GM12872 (cell line): ENCODE results near the gene SLC8A1.

Experiments
- TF ChIP-seq, protein P1 (sequence below): IDR thresholded peaks from 3 replicates; pipeline ENCODE4 v1.5.1; 2011; ENCODE audit warnings: low read depth, mild to moderate bottlenecking, low read length, moderate library complexity; ENCODE audit not compliant: insufficient read depth

Gene SLC8A1

DNA sequence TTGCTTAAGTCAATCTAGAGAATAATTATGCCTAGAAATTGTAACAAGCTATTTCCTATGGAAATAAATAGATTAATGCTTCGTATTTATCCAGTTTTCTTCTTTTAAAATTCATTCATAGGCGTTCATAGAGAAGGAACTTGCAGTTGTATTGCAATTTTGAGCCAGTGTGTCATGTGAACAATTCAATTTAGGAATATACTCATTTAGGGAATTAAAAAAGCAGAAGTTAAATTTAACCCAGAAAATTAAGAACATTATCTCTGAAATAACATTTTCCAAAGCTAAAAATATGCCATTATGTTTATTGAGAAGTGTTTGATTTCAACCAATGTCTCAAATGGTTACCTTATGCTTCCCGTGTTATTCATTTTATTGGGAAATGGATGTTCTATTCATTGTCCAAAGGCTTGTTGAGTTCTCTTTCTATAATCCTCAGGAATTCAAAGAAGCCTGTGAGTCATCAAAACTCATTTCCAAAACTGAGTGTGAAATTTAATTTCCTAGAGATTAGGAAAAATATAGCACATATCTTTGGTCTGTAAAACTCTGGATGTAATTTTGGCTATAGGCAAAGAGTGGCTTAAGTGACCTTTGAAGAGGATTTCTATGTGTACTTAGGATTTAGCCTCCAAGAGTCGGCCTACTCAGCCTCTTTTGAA lies 99.7 kb downstream of the SLC8A1 start:
- TF ChIP-seq, protein P1, sequence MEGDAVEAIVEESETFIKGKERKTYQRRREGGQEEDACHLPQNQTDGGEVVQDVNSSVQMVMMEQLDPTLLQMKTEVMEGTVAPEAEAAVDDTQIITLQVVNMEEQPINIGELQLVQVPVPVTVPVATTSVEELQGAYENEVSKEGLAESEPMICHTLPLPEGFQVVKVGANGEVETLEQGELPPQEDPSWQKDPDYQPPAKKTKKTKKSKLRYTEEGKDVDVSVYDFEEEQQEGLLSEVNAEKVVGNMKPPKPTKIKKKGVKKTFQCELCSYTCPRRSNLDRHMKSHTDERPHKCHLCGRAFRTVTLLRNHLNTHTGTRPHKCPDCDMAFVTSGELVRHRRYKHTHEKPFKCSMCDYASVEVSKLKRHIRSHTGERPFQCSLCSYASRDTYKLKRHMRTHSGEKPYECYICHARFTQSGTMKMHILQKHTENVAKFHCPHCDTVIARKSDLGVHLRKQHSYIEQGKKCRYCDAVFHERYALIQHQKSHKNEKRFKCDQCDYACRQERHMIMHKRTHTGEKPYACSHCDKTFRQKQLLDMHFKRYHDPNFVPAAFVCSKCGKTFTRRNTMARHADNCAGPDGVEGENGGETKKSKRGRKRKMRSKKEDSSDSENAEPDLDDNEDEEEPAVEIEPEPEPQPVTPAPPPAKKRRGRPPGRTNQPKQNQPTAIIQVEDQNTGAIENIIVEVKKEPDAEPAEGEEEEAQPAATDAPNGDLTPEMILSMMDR: no peak

DNA sequence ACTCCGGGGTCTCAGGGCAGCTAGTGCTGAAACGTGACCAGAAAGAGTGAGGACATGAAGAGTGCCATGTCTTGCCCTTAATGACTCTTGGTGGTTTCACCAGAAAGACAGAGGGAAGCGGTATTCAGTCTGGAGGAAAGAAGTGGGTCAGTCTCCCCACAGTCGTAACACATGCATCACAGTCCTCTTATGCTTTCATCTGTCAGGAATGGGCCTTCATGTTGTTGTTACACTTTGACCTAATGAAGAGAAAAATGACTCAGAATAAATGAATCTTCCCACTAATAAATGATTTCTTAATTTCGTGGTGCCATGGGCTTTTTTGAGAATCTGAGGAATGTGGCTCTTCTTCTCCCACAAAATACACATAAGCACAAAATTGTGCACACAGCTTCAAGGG lies 103.2 kb downstream of the SLC8A1 start:
- TF ChIP-seq, protein P1: no peak

DNA sequence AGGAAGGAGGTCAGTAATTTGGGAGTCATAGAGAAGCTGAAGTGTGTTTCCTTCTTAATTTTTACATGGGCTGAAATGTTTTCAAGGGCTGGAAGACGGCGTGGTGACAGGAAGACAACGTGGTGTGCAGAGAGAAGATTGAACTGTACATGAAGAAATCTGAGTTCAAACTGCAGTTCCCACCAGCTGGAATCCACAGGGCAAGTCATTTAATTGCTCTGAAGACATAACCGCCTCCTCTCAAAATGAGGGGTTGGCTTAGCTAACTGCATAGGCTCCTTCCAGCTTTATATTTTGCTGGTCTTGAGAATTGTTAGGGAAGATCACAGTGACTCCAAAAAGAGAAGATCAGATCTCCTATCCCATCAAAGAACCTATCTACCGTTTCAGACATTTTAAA lies 103.9 kb downstream of the SLC8A1 start:
- TF ChIP-seq, protein P1: no peak

DNA sequence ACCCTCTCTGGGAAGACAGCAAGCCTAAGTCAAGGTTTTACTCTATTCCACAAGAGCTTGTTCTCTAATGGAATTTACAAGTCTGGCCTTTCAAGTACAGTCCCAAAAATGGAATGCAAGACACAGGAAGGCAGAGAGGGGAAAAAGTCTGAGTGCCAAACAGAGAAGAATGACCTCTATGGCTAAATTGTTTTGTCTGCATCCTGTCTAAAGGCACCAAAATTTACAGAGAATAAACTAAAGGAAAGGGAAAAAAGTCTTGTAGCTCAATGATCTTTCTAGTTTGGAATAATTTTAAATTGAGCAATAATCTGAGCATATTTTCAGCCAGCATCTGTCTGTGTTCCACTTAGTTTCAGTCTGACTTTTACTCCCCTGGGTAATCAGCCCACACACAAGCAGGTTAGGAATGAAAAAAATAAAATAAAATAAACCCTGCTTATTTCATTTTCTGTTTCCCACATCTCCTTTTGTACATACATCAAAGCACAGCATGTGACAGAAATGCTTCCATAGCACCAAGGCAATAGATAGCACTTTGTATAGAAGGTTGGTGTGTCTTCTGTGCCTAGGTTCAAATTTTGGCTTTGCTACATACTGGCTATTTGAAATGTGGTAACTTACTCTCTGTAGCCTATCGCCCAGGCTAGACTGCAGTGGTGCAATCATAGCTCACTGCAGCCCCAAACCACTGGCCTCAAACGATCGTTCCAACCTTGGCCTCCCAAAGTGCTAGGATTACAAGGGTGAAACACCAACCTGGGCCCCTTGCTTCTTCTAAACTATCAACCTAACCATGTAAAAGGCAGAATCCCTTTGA lies 105.1 kb downstream of the SLC8A1 start:
- TF ChIP-seq, protein P1: no peak

DNA sequence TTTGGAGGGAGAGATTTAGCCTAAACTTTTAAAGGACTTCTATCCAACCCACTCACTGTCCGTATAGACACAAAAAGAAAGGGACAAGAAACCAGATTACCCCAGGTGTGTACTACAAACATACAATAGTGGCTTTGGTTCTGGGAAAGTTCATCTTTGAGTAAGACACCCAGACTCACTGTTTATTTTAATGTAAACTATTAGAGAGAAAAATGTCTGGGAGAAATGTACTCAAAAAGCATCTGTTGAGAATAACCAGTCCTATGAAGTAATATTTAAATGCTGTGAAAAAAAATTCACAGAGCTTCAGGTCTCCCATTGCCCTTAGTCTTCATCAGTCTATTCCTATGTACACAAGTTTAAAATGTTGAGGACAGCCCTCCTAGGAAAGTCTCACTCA lies 107.5 kb downstream of the SLC8A1 start:
- TF ChIP-seq, protein P1: no peak

DNA sequence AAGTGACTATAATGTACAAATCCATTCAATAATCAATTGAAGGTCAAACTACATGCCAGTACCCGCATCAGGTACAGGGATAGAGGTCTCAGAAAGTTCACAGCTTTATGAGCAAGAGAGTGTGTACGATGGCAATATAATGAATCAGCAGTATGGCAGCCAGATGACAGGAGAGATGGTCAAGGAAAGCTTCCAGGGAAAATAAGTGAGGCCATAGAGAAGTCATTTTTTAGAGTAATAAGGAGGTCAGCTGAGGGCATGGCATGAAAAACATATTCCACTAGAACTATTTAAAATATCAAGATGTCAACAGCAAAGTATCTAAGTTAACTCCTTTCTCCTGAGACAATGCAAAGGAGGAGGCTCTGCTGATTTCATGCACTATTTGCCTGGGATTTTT lies 108.0 kb downstream of the SLC8A1 start:
- TF ChIP-seq, protein P1: no peak

DNA sequence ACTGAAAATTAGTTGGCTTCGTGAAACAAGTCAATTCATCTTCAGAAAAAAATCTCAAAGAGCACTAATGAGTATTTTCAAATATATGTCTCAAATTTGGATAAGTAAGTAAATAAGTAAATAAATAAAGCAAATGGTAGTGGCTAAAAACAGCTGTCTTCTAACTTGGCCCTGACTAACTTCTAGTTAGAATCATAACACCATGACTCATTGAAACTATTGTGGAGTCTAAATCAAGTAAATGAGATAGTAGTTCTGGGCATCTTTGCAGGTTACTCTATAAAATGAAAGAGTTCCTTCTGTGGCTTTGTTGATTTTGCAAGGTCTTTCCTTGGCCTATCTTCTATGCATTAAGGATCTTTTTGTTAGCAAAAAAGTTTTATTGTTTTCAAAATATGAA lies 110.7 kb downstream of the SLC8A1 start:
- TF ChIP-seq, protein P1: no peak
